B cell (primary cell): ENCODE data around the gene VCL. TPM values are rescaled to one million over a fixed set of nuclear protein-coding genes. Genes with fewer than 3 reads are reported as not detected.
"Not testable (repeated sequence)": the region's sequence is repeated elsewhere in the genome, so short reads cannot be mapped to it uniquely, and the experiment has no call there.

ENCODE experiments used
- ATAC-seq: fragments of 200-7000 bp; cut with Tn5 transposase; one replicate; pipeline ENCODE4 v1.10.0; 2021; ENCODE audit warnings: low read depth, mild to moderate bottlenecking, moderate number of reproducible peaks, moderate library complexity
- CTCF ChIA-PET: fragments of 350-600 bp; sonication (Branson Sonifier 250); formaldehyde crosslinking; loops from one replicate; lab custom pipeline; 2021; ENCODE audit warnings: antibody characterized with exemption, inconsistent platforms; lab: Charles Lee
- POLR2A ChIA-PET: fragments of 350-600 bp; sonication (Branson Sonifier 250); formaldehyde crosslinking; loops from one replicate; lab custom pipeline; 2021; ENCODE audit warnings: antibody characterized with exemption; lab: Charles Lee
- DNase-seq: peaks from one replicate; pipeline ENCODE4 v3.0.0; 2013
- H2AFZ ChIP-seq: 2 replicates; pipeline ENCODE4 v1.6.1; 2012; ENCODE audit warnings: mild to moderate bottlenecking, low read depth, low read length; ENCODE audit not compliant: insufficient read depth, poor library complexity, severe bottlenecking
- H3K27ac ChIP-seq, 2 donors: 1 replicate in 1 of 2; 2 replicates in 1 of 2; pipeline ENCODE4 v1.5.1; 2012 to 2013; ENCODE audit warnings: low read length in 2 of 2, mild to moderate bottlenecking in 2 of 2, moderate library complexity in 1 of 2
- H3K27me3 ChIP-seq, 4 experiments: fragments of 200-600 bp in 1 of 4; sonication (generic) in 1 of 4; replicated peaks in 1 of 4; 1 replicate in 2 of 4; 2 replicates in 2 of 4; pipeline versions ENCODE4 v1.6.1 to v1.7.0; 2013 to 2016; ENCODE audit warnings: low read length in 3 of 4, mild to moderate bottlenecking in 2 of 4, mixed read lengths in 1 of 4, moderate library complexity in 1 of 4; ENCODE audit not compliant: insufficient read depth in 4 of 4, control insufficient read depth in 3 of 4; ENCODE audit errors: control extremely low read depth in 1 of 4
- H3K36me3 ChIP-seq, 2 experiments: replicated peaks in 1 of 2; 1 replicate in 1 of 2; 2 replicates in 1 of 2; pipeline versions ENCODE4 v1.6.1 to v1.7.1; 2013; ENCODE audit warnings: low read length in 1 of 2; ENCODE audit not compliant: insufficient read depth in 2 of 2, control insufficient read depth in 1 of 2; ENCODE audit errors: control extremely low read depth in 1 of 2, extremely low read depth in 1 of 2
- H3K4me1 ChIP-seq, 2 donors: fragments of 200-600 bp in 1 of 2; sonication (generic) in 1 of 2; 1 replicate in 1 of 2; 2 replicates in 1 of 2; pipeline versions ENCODE4 v1.5.1 to v1.6.1; 2013 to 2017; ENCODE audit warnings: low read length in 2 of 2; ENCODE audit not compliant: control insufficient read depth in 2 of 2, insufficient read depth in 2 of 2
- H3K4me2 ChIP-seq: replicated peaks from 2 replicates; pipeline ENCODE3; 2012; ENCODE audit warnings: mild to moderate bottlenecking, low read depth, low read length; ENCODE audit not compliant: poor library complexity, severe bottlenecking
- H3K4me3 ChIP-seq, 5 experiments: fragments of 200-600 bp in 1 of 5; sonication (generic) in 1 of 5; 1 replicate in 3 of 5; 2 replicates in 2 of 5; pipeline versions ENCODE4 v1.5.1 to v1.7.0; 2011 to 2016; ENCODE audit warnings: low read length in 4 of 5, mild to moderate bottlenecking in 4 of 5, low read depth in 2 of 5, control low read depth in 1 of 5, moderate library complexity in 1 of 5; ENCODE audit not compliant: insufficient read depth in 1 of 5; ENCODE audit errors: control extremely low read depth in 1 of 5, extremely low read depth in 1 of 5
- H3K79me2 ChIP-seq: fragments of 200-600 bp; sonication (generic); one replicate; pipeline ENCODE4 v1.6.0; 2016; ENCODE audit warnings: low read length; ENCODE audit not compliant: control insufficient read depth, insufficient read depth
- H3K9ac ChIP-seq: fragments of 200-600 bp; sonication (generic); 2 replicates; pipeline ENCODE4 v1.6.1; 2017; ENCODE audit warnings: mild to moderate bottlenecking, low read length, moderate library complexity
- H3K9me3 ChIP-seq, 3 donors: one replicate each; pipeline versions ENCODE4 v1.6.1 to v1.7.1; 2013; ENCODE audit warnings: low read length in 2 of 3; ENCODE audit not compliant: control insufficient read depth in 2 of 3, insufficient read depth in 1 of 3; ENCODE audit errors: control extremely low read depth in 1 of 3
- H4K20me1 ChIP-seq: 2 replicates; pipeline ENCODE4 v1.6.0; 2012; ENCODE audit warnings: mild to moderate bottlenecking, low read length; ENCODE audit not compliant: insufficient read depth, control insufficient read depth, poor library complexity, severe bottlenecking
- H3K27ac Mint-ChIP-seq: one replicate; pipeline ENCODE4 v1.8.0; 2021; ENCODE audit warnings: mixed read lengths
- H3K27me3 Mint-ChIP-seq: one replicate; pipeline ENCODE4 v1.8.0; 2021; ENCODE audit warnings: mixed read lengths
- H3K4me1 Mint-ChIP-seq: one replicate; pipeline ENCODE4 v1.8.0; 2021; ENCODE audit warnings: mixed read lengths
- H3K4me3 Mint-ChIP-seq: one replicate; pipeline ENCODE4 v1.8.0; 2021; ENCODE audit warnings: mixed read lengths
- H3K9me3 Mint-ChIP-seq: one replicate; pipeline ENCODE4 v1.8.0; 2022; ENCODE audit warnings: mixed read lengths; ENCODE audit not compliant: insufficient read depth
- EZH2 ChIP-seq: IDR thresholded peaks from 2 replicates; pipeline ENCODE4 v1.6.1; 2012; ENCODE audit warnings: borderline replicate concordance, low read depth, mild to moderate bottlenecking, moderate library complexity, low read length; ENCODE audit not compliant: insufficient read depth, poor library complexity, severe bottlenecking
- WGBS: methylation state at CpG from one replicate; pipeline ENCODE4 v1.1.5; 2013; ENCODE audit warnings: missing lambda C conversion rate; ENCODE audit not compliant: insufficient coverage; 5-methylcytosine and 5-hydroxymethylcytosine counted together
- intact Hi-C: fragments of 100-400 bp; cut with micrococcal nuclease; formaldehyde crosslinking; loops from one replicate; pipeline ENCODE4 v1.10.0; 2022
- polyA plus RNA-seq: library from polyadenylated mRNA; depleted of rRNA; stranded (reverse); fragments of >200 nt; gene quantifications from 2 replicates; pipeline ENCODE4 v1.2.3, GENCODE V29; 2012
- total RNA-seq, 2 donors: library from RNA; stranded (reverse); fragments of 120-200 nt in 1 of 2; gene quantifications; 1 replicate in 1 of 2; 2 replicates in 1 of 2; pipeline versions ENCODE4 v1.2.3 to v1.2.4, GENCODE V29; 2013 to 2022
- TF ChIP-seq, protein P1 (sequence below): fragments of 200-600 bp; IDR thresholded peaks from one replicate; pipeline ENCODE4 v1.8.0; 2022; ENCODE audit warnings: antibody characterized with exemption, mild to moderate bottlenecking

Gene VCL
- total and polyA plus RNA-seq, 2 donors (not counting 1 experiment from before 2014, with no cell fraction given), result 13.1 to 29.8 TPM

- intact Hi-C loops, result no loop called here
- Histone ChIP-seq H3K9ac (no peak overlapping the region), H4K20me1 (no peaks in the 10 kb centered on the region), H3K27me3 (no peaks in the 10 kb centered on the region), H3K4me3 (no peak overlapping the region), H3K79me2 (no peaks in the 10 kb centered on the region), H3K4me1 (peaks cover 11 to 14% of the 10 kb centered on the region in 2 donors), H3K4me2 (no peak overlapping the region), H2AFZ (no peak overlapping the region), H3K9me3 (peaks cover 0 to 5% (median 0%) of the 10 kb centered on the region in 3 donors), H3K27ac (no peak overlapping the region), H3K36me3 (no peaks in the 10 kb centered on the region)
- no peak for TF ChIP-seq EZH2
- TF ChIP-seq, protein P1, sequence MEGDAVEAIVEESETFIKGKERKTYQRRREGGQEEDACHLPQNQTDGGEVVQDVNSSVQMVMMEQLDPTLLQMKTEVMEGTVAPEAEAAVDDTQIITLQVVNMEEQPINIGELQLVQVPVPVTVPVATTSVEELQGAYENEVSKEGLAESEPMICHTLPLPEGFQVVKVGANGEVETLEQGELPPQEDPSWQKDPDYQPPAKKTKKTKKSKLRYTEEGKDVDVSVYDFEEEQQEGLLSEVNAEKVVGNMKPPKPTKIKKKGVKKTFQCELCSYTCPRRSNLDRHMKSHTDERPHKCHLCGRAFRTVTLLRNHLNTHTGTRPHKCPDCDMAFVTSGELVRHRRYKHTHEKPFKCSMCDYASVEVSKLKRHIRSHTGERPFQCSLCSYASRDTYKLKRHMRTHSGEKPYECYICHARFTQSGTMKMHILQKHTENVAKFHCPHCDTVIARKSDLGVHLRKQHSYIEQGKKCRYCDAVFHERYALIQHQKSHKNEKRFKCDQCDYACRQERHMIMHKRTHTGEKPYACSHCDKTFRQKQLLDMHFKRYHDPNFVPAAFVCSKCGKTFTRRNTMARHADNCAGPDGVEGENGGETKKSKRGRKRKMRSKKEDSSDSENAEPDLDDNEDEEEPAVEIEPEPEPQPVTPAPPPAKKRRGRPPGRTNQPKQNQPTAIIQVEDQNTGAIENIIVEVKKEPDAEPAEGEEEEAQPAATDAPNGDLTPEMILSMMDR, result no peak
- DNase-seq, result no peak
- 100% methylated on average over 1 of the region's 2 CpGs for WGBS
- ATAC-seq, result no peak
- H3K4me1 Mint-ChIP-seq, result peaks cover 14% of the 10 kb centered on the region
- CTCF ChIA-PET, result interaction anchor here (1.2 kb wide), 1 partner anchor 78 kb away, joined by 3 read pairs; no protein-coding TSS in a partner anchor
- no peak overlapping the region for H3K4me3 Mint-ChIP-seq
- no peaks in the 10 kb centered on the region for H3K9me3 Mint-ChIP-seq
- no peaks in the 10 kb centered on the region for H3K27me3 Mint-ChIP-seq
- POLR2A ChIA-PET, result no interaction called here
- no peak overlapping the region for H3K27ac Mint-ChIP-seq
Observed at GRCh38 chr10:73964743-73965142, 33.2 kb upstream of the VCL start.

DNA sequence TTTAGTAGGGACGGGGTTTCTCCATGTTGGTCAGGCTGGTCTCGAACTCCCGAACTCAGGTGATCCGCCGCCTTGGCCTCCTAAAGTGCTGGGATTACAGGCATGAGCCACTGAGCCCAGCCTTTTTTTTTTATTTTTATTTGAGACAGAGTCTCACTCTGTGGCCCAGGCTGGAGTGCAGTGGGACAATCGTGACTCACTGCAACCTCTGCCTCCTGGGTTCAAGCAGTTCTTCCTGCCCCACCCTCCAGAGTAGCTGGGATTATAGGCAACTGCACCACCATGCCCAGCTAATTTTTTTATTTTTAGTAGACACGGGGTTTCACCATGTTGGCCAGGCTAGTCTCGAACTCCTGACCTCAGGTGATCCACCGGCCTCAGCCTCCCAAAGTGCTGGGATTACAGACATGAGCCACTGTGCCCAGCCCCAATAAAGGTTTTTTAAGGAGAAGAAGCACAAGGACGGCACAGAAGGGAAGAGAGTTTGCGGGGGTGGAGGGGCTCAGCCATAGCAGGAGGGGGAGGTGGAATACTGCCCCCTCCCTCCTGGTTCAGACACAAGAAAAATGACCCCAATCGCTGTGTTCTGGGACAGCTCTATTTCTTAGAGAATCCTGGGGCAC is 32.5 kb upstream of the VCL start:
- H3K4me3 Mint-ChIP-seq, H3K27ac ChIP-seq, H3K27ac Mint-ChIP-seq, H3K36me3 ChIP-seq, H2AFZ ChIP-seq, H4K20me1 ChIP-seq, DNase-seq, H3K27me3 Mint-ChIP-seq, intact Hi-C loops, H3K9me3 ChIP-seq, H3K4me1 ChIP-seq, H3K79me2 ChIP-seq, H3K4me2 ChIP-seq, H3K9me3 Mint-ChIP-seq, H3K27me3 ChIP-seq, H3K9ac ChIP-seq, ATAC-seq, H3K4me1 Mint-ChIP-seq, H3K4me3 ChIP-seq: not testable (repeated sequence)
- 98% methylated on average over 11 of the region's 12 CpGs for WGBS
- ChIA-PET CTCF (interaction anchor here (1.2 kb wide), 1 partner anchor 79 kb away, joined by 3 read pairs; no protein-coding TSS in a partner anchor), POLR2A (interaction anchor here (1.0 kb wide), 1 partner anchor 9 kb away, joined by 3 read pairs; no protein-coding TSS in a partner anchor)
